GM10248 (cell line): ENCODE measurements around the gene SMC6.

Source experiments
- CTCF ChIA-PET: fragments of 300-600 bp; sonication (Branson Sonifier 250); formaldehyde crosslinking; extraction: SDS; loops from one replicate; lab custom pipeline; 2021; ENCODE audit warnings: antibody characterized with exemption; lab: Yijun Ruan, JAX
- POLR2A ChIA-PET: fragments of 350-650 bp; sonication (Branson Sonifier 250); formaldehyde crosslinking; extraction: SDS; loops from one replicate; lab custom pipeline; 2020; ENCODE audit warnings: antibody characterized with exemption; lab: Yijun Ruan, JAX
- DNase-seq: peaks from one replicate; pipeline ENCODE4 v3.0.0; 2012; ENCODE audit errors: extremely low spot score
- TF ChIP-seq, protein P1 (sequence below): IDR thresholded peaks from 2 replicates; pipeline ENCODE4 v1.5.1; 2012; ENCODE audit warnings: mild to moderate bottlenecking, low read depth; ENCODE audit errors: extremely low read depth, missing control alignments, control extremely low read depth

Gene SMC6

GRCh38 chr2:17627434-17627833, 126.2 kb downstream of the SMC6 start:
- CTCF ChIA-PET, result interaction anchor here (1.2 to 3.4 kb wide), 4 partner anchors 13 to 44 kb away, joined by 3 to 29 read pairs (median 4); no protein-coding TSS in a partner anchor
- POLR2A ChIA-PET, result no interaction called here
- TF ChIP-seq, protein P1, sequence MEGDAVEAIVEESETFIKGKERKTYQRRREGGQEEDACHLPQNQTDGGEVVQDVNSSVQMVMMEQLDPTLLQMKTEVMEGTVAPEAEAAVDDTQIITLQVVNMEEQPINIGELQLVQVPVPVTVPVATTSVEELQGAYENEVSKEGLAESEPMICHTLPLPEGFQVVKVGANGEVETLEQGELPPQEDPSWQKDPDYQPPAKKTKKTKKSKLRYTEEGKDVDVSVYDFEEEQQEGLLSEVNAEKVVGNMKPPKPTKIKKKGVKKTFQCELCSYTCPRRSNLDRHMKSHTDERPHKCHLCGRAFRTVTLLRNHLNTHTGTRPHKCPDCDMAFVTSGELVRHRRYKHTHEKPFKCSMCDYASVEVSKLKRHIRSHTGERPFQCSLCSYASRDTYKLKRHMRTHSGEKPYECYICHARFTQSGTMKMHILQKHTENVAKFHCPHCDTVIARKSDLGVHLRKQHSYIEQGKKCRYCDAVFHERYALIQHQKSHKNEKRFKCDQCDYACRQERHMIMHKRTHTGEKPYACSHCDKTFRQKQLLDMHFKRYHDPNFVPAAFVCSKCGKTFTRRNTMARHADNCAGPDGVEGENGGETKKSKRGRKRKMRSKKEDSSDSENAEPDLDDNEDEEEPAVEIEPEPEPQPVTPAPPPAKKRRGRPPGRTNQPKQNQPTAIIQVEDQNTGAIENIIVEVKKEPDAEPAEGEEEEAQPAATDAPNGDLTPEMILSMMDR, result no peak
- DNase-seq, result no peak

GRCh38 chr2:17626986-17627385, 126.6 kb downstream of the SMC6 start:
- CTCF ChIA-PET, result interaction anchor here (0.9 to 1.2 kb wide), 2 partner anchors 20 to 28 kb away, joined by 3 read pairs; no protein-coding TSS in a partner anchor
- TF ChIP-seq, protein P1, result no peak
- POLR2A ChIA-PET, result no interaction called here
- DNase-seq, result no peak

DNA sequence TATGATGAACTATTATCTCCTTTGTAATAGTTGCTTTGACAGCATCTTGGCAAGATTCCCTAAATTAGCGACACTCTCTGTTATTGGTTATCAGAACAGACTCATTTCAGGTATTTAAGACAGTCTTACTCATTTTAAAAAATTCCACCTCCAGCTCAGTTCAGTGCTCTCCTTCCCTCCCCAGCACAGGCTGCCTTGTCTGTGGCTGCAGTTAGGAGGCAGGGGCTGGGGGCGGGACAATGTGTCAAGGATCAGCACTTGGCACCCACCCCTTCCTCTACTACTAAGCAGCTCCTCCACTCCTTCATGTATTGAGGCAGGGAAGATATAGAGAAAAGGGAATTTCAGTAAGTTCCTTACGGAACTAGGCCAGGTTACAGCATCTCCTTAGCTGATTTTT, 128.2 kb downstream of the SMC6 start:
- POLR2A ChIA-PET, result interaction anchor here (0.6 kb wide), 1 partner anchor 39 kb away, joined by 3 read pairs; no protein-coding TSS in a partner anchor
- TF ChIP-seq, protein P1, result no peak
- CTCF ChIA-PET, result no interaction called here
- DNase-seq, result no peak

DNA sequence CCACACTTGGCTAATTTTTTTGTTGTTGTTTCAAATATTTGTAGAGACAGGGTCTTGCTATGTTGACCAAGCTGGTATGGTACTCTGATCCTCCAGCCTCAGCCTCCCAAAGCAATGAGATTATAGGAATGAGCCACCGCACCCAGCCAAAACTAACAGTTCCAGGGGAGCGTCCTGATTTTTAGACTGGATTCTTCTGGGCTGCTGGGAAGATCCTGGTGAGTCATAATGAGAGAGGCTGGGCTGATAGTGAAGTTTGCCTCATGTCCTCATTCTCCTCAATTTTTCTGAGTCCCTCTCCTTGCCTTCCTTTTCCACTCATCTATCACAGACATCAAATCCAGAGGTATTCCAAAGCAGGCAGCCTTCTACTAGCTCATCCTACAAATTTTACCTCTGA, 131.8 kb downstream of the SMC6 start:
- CTCF ChIA-PET, result interaction anchor here (1.6 kb wide), 1 partner anchor 14 kb away, joined by 3 read pairs; no protein-coding TSS in a partner anchor
- TF ChIP-seq, protein P1, result no peak
- POLR2A ChIA-PET, result no interaction called here
- no peak for DNase-seq

GRCh38 chr2:17620841-17621240, 132.8 kb downstream of the SMC6 start:
- ChIA-PET CTCF (interaction anchor here (1.6 kb wide), 1 partner anchor 13 kb away, joined by 3 read pairs; no protein-coding TSS in a partner anchor), POLR2A (no interaction called here)
- TF ChIP-seq, protein P1, result no peak
- no peak for DNase-seq

DNA sequence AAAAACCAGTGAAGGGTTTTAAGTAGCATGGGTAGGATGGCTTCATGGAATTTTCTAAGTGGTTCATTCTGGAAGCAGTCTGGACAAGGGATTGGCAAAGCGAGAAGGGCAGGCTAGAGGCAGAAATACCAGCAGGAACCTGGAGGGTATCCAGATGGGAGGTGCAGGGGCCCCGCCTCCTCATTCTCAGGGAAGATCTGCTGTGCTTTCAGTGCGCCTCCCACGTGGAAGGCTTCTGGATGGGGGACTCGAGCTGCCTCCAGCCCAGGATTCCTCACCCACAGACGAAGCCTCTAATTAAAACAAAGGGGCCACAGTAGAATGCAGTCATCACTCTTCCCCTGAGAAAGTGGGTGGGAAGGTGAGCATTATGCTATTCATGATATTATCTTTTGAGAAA, 133.3 kb downstream of the SMC6 start:
- TF ChIP-seq, protein P1, result no peak
- ChIA-PET CTCF (no interaction called here), POLR2A (no interaction called here)
- no peak for DNase-seq
